HG03457 (cell line): ENCODE measurements around the gene CRADD.

Source experiments
- ATAC-seq: cut with Tn5 transposase; IDR thresholded peaks from one replicate; pipeline ENCODE4 v1.9.1; 2021; ENCODE audit warnings: moderate number of reproducible peaks; ENCODE audit not compliant: unreplicated experiment

CRADD gene

DNA sequence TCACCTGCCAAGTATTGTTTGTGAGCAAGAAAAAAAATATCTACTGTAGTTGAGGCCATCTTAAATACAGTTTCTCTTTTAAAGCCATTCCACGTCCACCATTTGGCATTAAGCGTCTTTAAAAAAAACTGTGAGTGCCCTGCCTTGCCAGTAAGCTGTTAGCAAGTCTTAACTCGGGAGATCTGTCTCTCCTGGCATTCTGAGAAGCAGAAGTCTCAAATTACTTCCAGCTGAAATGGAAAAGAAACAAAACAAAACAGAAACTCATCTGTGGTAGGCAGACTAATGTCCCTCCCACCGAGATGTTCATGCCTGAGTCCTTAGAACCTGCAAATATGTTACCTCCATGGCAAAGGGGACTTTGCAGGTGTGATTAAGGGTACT lies 126.2 kb downstream of the CRADD start:
- no peak for ATAC-seq

DNA sequence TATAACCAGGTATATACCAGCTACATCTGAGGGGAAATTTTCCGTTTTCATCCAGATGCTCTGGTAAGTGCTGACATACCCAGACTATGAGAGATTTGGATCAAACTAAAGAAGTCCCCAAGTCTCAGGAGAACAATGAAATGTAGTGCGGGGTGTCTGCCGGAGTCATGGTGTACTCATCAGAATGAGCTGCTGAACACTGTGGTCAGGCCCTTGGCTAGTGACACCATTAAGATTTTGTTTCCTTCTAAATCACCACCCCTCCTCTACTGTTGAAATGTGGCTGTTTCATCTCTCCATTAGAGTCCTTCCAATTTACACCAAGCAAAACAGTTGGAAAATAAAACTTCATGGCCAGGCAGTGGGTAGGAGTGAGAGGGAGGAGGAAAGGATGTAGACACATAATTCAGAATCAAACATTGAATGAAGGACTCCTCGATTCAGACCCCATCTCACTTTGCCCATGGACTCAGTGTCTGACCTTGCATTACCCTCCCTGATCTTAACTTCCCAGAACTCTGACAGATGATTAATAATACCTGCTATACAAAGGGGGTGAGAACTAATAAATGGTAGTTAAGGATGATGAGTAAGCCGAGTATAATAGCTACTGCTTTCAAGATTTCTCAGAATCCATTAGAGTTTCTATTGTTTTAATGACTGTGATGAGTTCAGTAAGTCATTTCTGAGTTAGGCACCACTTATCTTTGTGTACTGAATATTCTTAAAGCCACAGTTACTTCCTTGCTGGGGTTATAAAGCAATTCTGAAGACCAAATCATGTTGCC lies 127.4 kb downstream of the CRADD start:
- ATAC-seq = no peak

DNA sequence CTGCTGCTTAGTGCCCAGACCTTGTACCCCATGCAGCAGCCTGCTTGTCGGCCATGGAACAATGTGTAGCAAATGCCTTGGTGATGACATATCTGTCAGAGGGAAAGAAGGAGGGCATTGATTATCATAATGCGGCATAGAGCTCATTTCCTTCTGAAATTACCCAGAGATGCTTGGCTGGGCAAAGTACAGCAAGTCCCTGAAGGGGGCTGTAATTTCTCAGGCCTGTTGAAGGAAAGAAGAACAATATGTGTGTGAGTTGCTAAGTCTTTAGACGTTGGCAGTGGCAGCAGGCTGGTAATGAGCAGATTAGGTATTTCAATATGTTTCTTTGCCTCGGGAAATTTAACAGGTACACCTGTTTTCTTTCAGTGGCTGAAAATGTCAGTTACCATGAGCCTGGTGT lies 128.6 kb downstream of the CRADD start:
- no peak for ATAC-seq

DNA sequence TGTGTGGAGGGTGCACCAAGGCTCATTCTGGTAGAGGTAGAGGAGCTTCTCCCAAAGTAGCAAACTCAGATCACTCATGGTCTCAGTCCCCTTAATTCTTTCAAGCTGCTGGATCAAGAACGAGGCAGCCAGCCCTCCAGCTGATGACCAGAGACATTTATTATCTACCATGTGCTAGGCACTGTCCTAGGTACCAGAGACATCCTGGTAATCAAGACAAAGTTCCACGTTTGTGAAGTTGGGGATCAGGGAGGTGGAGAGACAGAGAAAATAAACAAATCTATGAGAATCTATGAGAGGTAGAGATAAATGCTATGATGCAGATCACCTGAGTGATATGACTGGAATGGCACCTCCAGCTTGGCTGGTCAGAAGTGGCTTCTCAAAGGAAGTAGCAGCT lies 130.2 kb downstream of the CRADD start:
- ATAC-seq = no peak

DNA sequence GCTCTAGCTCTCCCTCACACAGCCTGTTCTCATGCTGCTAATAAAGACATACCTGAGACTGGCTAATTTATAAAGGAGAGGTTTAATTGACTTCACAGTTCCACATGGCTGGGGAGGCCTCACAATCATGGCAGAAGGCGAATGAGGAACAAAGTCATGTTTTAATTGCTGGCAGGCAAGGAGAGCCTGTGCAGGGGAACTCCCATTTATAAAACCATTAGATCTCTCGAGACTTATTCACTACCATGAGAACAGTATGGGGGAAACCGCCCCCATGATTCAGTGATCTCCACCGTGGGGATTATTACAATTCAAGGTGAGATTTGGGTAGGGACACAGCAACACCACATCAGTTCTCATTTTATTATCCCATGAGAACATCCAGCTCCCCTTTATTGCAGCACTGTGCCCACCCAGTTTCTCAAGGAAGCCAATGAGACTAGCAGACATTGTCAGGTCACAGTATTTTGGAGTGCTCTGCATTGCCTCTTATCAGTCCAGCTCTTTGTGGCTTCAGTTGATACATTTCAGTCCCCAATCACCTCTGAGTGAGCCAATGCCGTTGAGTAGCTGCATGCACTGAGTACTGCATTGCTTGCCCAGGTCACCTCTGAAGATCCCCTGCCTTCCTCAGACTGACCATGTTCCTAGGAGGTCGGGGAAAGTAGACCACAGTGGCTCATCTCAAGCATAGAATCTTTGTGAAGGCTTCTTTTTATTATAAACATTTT lies 131.2 kb downstream of the CRADD start:
- no peak for ATAC-seq

DNA sequence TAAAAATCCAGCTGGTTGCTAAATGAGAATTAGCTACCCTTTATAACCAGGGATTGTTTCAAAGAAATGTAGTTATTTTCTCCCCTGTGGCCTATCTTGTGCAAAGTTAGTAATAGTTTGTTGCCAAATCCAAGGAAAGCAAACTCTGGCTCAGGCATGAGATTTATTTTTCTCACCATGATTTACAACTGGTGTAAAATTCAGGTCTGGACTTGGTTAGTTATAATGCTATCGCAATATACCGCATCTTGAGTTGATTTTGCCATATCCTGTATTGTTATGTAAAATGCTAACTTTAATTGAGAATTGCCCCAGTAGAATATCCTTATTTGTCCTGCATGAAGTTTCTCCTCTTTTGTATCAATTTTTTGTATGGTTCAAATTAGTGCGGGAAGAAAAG lies 135.5 kb downstream of the CRADD start:
- no peak for ATAC-seq

DNA sequence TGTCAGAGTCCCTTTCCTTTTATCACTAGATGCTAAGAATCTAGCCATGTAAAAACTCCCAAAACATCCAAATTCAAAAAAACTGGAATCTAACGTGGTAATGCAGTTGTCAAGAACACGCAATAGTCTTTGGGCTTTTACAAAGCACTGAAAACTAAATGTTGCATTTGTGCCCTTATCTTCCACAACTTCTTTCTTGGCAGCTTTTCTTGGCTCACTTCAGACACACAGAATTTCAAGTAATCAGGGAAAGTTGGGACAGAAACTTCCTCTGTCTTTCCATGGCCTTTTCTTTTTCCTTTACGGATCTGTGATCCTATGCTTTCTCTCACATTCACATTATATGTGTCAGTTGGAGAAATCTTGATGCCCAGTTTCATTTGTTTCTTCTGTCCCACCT lies 136.0 kb downstream of the CRADD start:
- ATAC-seq = no peak

DNA sequence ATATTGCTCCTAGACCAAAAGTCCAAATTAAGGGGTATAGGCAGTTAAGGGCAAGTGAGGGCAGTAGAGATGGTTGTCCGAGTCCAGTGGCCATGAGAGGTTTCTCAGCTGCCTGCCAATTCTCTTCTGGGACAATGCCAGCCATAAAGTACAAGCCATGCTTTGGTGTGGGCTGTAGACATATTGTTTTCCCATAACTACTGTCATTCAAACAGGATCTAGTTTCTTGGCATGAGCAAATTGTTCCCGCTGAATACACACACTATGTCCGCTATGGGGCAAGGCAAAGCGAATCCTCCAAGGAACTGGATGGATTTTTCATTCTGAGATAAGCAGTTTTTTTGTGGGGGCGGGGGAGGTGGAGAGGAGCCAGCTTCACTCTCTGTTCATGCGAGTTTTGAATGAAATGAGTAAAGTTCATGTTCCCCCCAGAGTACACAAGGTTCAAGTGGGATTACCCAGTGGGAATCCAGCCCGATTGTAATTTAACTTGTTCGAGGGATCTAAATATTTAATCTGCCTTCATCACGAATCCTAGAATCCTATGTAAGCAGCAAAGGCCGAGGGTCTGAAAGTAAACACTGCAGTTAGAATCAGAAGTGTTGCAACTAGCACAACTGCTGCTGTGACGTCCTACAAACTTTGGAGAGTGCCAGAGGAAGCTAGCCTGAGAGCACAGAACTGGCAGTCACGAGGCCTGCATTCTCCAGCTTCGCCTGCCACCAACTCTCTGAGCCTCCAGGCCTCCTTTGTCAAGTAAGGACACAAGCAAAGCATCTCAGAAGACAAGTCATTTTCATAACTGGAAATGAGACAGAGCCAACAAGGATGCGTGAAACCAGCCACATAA lies 137.0 kb downstream of the CRADD start:
- no peak for ATAC-seq

DNA sequence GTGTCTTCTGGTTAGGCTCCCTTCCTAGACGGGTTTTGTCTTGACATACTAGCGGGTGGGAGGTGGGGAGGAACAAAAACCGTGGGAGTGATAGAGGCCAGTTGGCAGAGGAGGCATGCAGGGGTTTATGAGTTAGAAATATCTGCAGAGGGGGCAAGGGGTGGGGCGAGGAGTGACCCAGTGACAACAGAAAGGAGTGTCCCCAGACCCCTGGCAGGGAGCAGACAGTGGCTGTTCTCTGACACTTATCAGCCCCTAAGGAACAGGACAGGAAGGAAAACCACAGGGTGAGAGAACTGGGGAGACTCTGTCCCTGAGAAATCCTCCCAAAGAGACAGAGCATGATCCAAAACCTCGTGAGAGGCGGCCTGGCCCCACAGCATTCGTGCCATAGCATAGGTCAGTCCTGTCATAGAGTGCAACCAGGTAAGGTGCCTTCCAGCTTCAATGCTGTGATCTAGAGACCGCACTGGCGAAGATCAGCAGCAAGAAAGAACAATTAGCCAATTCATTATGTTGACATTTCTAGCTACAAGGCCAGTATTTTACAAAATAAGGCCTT lies 141.4 kb downstream of the CRADD start:
- ATAC-seq = no peak

DNA sequence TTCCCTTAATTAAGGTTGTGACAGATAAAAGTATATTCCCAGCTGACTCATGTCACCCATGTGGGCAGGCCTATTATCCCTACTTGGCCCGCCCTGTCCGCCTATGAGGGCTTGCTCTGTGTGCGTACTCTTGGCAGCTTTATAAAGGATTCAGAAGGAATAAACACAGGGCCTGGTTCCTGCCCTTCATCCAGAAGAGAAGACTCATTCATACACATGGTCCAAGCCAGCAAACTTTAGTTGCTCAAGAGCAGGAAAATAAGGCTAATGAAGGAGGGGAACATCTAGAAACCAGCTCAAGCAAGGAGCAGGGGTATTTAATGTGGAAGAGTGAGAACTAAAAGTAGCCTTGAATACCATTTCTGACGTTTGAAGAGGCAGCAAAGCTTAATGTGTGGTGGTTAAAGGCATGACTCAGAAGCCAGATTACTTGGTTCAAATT lies 141.9 kb downstream of the CRADD start:
- ATAC-seq = no peak

DNA sequence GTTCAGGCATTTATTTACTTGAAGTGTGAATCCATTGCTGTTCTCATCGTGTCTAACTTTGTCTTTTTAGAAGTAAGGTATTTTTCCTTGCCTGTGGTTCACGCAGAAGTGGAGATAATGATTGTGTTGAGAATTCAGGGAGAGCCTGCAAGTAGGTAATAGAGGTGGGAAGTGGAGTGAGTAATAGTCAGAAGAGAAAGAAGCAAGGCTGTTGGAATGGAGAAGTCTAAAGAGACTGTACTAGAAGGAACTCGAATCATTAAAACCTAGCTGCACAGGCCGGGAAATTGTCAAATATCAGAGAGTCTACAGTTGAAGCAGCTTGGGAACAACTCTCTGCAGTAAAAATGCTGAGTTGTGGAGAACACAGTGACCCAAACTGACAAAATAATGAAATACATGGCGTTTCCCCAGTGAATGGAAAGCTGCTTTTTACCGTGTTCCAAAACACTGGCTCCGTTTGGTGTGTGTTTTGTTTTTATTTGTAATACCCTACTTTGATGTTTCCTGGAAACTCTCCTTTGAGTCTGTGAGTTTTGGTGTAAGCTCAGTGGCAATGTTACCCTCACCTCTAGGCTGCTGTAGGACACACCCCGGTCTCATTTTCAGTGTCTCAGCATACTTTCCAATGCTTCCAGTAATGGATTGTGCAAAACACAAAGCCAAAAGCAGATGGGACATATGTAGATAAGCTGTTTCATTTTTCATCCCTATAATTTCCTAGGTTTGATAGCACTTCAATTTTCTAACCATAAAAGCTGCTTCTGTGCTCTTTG lies 146.6 kb downstream of the CRADD start:
- no peak for ATAC-seq

DNA sequence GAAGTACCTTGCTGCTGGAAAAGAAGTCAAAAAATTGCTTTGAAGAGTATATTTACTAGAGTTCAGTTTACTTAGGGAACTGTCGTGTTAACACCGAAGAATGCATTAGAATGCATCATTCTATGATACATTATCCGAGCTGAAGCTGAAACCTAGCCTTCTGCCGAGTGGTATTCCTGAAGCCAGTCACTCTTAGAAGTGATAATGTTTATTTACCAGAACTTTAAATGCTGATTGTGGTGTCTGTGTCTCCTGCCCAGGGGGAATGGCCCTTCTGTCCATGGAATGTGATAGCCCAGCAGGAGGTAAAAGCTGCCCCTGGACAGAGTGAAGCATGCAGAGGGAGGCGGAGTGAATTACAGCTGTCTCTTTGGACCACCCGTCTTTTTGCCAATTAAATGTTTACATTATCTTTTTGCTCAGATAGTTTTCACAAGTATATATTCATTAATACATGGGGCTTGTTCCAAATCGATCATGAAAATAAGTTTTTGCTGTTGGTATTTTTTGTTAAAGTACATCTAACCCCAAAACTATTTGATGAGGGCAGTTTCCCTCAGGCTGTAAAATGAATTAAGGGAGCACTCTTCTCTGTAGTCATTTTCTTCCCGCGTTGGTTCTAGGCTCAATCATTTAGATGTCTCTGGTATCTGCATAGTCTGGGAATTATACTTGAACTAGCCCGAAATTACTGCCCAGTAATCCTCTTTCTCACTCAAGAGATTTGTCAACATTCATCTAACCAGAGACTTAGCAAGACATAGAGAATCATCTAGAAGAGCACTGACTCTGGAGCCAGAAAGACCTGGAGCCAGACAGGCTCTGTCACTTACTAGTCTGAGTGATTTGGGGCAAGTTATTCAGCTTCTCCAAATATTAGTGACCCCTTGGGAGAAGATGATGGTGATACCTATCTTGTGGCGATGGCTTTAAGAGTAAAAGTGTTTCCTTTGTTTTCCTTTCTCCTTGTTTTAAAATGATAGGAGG lies 147.6 kb downstream of the CRADD start:
- no peak for ATAC-seq

DNA sequence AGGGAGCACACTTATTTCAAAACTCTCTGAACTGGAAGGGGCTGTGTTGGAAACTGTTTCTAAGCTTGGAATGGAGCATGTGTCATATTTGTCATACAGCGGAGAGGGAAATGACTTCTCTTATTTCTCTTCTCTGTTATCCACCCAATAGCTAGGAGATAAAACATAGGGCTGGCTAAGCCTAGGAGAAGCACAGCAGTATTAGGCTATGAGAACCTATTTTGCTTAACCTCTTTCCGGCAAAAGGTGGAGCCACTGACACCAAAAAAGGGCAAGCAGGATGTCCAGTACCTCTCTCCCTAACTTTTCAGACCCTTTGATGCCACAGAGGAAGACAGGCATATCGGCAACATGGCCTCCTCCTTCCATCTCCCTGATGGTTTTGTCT lies 148.3 kb downstream of the CRADD start:
- no peak for ATAC-seq

DNA sequence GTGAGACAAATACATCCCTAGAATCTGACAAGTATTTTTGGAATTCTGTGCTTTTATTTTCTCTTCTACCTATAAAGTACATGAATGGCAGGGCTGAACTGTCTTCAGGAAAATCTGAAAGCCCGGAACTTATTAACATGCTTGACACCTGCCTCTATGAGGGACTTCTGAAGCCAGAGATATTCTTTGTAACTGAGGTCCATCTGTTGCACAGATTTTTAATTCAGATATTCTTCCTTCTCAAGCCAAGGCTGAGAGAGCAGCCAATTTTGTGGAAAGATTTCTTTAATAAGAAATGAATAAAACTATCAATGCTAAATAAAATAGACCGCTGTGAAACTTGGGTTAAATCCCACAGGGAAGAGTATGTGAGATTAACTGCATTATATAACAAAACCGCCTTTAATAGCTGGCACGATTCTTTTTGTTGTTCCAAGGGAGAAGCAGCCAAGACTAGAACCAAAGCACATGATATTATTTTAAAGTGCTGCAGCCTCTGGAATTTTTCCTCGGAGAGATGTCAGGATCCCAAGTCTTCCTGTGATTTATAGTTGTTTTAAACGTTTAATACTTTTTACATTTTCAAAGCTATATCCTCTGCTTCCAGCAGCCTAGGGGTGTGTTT lies 148.9 kb downstream of the CRADD start:
- ATAC-seq = no peak

DNA sequence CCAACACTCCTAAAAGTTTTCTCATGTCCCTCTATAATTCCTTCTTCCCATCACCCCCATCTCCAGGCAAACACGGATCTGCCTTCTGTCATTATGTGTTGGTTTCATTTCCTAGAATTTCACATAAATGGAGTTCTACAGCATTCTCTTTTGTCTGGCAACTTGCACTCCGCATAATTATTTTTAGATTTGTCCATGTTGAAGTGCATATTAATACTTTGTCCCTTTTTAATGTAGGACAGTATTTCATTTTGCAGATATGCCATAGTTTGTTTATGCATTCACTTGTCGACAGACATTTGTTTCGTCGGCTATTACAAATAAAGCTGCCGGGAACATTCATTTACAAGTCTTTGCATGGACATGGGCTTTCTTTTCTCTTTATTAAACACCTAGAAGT lies 150.0 kb downstream of the CRADD start:
- no peak for ATAC-seq

DNA sequence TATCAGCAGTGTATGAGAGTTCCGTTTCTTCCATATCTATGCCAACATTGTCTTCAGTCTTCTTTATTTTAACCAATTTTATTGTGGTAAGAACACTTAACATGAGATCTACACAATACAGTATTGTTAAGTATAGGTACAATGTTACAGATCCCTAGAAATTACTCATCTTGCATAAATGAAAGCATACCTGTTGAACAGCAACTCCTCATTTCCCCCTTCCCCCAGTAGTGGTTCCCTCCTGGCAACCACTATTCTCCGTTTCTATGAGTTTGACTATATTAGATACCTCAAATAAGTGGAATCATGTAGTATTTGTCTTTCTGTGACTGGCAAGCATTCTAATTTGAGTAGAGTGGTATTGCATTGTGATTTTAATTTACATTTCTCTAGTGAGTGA lies 150.5 kb downstream of the CRADD start:
- no peak for ATAC-seq

DNA sequence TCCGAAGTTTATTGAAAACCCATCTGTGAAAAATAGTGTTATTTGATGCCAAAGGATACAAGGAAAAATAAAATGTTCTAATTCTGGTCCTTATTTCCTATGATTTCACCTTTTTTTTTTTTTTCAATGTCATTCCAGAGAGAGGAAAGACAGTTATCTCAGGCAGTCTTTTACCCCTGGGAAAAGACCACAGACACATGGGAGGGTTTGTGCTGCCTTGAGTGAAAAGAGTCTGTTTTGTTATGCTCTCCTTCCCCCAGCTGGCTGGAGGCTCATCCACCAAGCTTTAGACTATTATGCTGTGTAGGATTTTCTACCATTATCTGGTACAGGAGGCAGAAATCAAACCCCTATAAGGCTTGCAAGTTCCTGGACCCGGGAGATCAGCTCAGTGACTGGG lies 151.8 kb downstream of the CRADD start:
- no peak for ATAC-seq

DNA sequence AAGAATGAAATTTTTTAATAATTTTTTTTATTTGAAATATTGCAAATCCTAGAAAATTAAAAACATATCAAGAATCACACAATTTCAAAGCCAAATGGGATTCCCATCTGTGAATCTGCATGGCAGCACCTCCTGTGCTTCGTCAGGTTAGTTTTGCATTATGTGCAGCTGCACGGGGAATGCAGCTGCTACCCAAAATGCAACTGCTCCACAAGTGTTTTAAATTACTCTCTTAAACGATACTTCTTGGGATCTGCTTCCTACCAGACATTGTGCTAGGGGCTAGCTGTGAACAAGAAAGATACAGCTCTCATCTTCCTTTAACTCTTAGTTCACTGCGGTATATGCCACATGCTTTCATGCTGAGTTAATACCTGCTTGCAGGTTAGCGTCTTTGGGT lies 154.2 kb downstream of the CRADD start:
- ATAC-seq = no peak

DNA sequence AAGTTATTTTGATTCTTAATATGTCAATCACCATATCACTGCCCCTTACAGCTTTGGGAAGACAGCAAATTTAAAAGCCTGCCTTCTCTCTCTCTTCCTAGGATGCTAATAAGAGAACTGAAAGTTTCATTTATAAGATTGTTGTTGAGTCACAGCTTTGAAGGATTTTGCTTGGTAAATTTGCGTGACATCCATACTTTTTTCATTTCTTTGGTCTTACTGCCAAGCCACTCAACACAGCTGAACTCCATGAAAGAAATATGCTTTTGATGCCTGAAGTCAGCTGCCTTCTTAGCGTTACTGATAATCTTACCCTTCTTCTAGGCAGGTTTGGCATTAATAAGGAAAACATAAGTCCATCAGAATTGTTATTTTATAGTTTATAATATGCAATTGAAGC lies 155.0 kb downstream of the CRADD start:
- ATAC-seq = no peak
